OCI-LY3 (cell line): ENCODE results near the gene PRPF31.

ENCODE experiments used
- EZH2phosphoT487 ChIP-seq: fragments of 200-600 bp; shearing (Covaris generic); IDR thresholded peaks from 2 replicates; pipeline ENCODE4 v1.6.1; 2018; ENCODE audit warnings: antibody characterized with exemption, mixed run types, low read depth
- TF ChIP-seq, protein P1 (sequence below): fragments of 200-600, 300-600 bp; sonication (generic); IDR thresholded peaks from 2 replicates; pipeline ENCODE4 v1.5.1; 2014; ENCODE audit warnings: antibody characterized with exemption, low read length, low read depth

- TF ChIP-seq, protein P1, sequence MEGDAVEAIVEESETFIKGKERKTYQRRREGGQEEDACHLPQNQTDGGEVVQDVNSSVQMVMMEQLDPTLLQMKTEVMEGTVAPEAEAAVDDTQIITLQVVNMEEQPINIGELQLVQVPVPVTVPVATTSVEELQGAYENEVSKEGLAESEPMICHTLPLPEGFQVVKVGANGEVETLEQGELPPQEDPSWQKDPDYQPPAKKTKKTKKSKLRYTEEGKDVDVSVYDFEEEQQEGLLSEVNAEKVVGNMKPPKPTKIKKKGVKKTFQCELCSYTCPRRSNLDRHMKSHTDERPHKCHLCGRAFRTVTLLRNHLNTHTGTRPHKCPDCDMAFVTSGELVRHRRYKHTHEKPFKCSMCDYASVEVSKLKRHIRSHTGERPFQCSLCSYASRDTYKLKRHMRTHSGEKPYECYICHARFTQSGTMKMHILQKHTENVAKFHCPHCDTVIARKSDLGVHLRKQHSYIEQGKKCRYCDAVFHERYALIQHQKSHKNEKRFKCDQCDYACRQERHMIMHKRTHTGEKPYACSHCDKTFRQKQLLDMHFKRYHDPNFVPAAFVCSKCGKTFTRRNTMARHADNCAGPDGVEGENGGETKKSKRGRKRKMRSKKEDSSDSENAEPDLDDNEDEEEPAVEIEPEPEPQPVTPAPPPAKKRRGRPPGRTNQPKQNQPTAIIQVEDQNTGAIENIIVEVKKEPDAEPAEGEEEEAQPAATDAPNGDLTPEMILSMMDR, result no peak
- TF ChIP-seq EZH2phosphoT487, result no peak
Measured at GRCh38 chr19:54164369-54165068, 49.0 kb downstream of the PRPF31 start.
